ENCODE data around the gene ACOT7.

DNA sequence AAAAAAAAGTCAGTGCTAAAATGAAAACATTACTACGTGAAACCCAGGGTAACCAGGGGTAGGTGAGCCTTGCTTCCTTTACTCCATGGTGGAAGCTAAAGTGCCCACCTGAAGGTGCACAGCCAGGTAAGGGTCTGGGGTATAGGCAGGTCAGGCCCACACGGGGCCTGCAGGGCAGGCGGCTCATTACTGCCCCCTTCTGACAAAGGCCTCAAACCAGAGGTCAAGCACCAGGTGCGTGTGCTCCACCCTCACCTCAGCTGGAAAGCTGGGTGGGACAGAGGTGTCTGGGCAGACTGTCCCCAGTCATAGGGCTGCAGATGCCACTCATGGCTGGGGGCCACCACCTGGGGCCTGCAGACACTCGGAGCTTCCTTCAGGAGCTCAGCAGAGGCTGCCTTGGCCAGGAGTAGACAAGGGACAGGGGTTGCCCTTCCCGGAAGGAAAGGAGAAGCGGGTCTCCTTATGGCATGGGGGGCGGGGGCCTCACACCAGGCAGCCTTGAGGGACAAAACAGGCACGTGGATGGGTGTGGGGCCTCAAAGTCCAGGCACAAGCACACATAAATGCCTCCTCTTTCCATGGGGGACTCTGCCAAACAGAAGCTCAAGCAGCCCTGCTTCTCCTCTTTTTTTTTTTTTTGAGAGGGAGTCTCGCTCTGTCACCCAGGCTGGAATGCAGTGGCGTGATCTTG lies 36.2 kb downstream of the ACOT7 start:
- TF ChIP-seq CTCF (IDR thresholded peaks at IDR 0.05) (peak; percentile 77), POLR2AphosphoS5 (IDR thresholded peaks at IDR 0.05; ENCODE audit: low read depth, low read length) (no peak)

All from Panc1 (cell line).